Measurements from ENCODE around the gene HPCA.

HPCA gene

DNA sequence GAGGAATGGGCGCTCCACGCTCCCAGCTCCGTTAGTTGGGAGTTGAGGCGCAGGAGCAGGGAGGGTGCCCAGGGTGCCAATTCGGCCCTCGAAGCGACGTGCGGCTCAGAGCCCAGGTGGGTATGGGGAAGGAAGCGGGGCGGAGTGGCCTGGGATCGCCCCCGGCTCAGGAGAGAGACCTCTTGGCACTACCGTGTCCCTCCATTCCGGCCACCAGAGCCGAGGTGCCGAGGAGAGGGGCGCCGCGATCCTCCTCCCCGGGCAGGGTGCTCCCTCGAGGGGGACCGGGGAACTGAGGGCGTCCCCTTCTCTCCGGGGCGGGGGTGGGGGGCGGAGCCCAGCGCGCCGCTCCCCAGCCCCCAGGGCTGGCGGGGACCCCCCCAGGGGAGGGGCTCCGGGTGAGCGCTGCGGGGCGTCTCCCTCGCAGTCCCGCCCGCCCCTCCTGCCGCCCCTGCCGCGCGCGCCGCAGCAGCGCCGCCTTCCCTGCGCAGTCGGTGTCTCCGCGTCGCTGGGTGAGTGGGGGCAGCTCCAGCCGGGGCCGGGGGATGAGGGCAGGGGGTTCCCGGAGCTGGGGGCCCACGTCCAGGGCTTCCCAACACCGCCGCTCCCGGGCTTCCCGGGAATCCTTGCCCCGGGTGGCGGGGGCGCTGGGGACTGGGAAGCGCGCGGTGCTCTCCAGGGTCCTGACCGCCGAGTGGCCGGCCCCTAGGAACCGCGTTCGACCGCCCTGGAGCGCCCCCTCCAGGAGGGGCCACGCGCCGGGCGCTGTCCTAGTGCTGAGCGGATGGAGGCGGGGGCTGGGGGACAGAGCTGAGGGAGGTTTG lies at the start of gene HPCA:
TSS of gene HPCA (plus strand) at position 488 of the 824 bp plus-strand sequence. CDS start 2,408 bp downstream, outside the sequence.
- in situ Hi-C loops (cut with HindIII; ENCODE audit: low pct_unique_long_range_greater_than_20kb, low sequenced_read_pairs), result no loop called here
- TF ChIP-seq JUND (IDR thresholded peaks at IDR 0.05; ENCODE audit: low read depth), result no peak
- DNase-seq (ENCODE audit: low read depth in 1 of 2, low spot score in 1 of 2), result peak in 1 of 2 experiments; percentile 74

DNA sequence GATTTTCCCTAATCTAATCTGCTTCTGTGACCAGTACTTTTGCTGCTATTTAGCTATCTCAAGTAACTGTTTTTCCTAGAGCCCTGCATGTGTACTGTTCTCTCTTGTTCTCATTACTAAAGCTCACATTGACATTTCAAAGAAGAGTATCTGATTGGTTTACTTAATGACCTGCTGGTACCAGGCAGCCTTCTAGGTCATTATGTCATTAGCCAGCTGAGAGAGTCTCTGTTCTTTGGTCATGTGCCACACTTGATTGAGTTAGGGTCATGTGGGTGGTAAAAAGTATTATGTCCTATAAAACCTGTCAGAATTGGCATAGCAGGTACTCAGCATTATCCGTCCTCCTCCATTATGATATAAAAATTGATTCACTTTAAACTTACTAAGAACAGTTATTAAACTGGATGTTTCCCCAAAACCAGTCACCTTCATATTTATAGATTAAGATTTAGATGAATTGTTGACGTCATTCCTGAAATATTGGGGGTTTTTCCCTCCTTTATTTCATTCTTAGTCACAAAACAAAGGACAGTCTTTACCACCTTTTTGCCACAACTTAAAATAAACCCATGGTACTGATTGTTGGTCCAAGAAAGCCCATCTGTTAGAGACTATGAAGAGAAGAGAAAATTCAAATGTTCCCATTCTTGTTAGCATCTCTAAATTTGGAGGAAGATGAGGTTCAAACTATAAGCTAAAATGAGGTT lies 37.8 kb upstream of the HPCA start:
- DNase-seq (ENCODE audit: low read depth in 1 of 2, low spot score in 1 of 2), result no peak
- TF ChIP-seq JUND (IDR thresholded peaks at IDR 0.05; ENCODE audit: low read depth), result no peak
- in situ Hi-C loops (cut with HindIII; ENCODE audit: low pct_unique_long_range_greater_than_20kb, low sequenced_read_pairs), result no loop called here

DNA sequence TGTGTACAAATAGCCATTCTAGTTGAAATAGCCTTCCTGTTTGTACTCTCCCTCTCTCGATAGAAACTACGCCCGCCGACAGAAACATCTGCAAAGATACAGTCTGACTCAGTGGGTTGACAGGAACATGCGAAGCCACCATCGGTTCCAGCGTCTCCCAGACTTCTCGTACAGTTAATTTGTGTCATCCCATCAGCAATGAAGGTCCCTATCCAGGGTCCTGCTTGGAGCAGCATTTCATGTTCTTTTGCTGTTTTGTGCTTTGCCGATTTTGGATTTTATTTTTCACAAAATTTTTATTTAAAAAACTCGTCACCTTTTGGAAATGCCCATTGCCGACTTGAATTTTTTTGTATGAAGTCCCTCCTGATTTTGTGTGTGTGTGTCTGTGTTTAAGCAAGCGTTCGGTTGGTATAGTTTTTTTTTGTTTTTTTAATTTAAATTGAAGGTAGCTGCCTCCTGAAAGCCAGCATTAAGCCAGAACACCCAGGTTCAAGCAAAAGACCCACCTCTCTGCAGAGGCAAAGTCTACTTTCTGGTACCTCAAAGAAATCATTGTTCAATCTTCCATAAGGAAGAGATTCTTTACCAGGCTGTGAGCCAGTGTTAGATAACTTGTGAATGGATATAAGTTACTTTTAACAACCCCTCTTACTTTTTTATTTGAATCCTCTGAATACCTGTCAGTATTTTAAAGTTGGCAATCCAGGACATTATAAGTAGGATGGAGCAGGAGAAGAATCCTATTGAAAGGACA lies 30.3 kb upstream of the HPCA start:
- DNase-seq (ENCODE audit: low read depth in 1 of 2, low spot score in 1 of 2), result no peak
- in situ Hi-C loops (cut with HindIII; ENCODE audit: low pct_unique_long_range_greater_than_20kb, low sequenced_read_pairs), result no loop called here
- TF ChIP-seq JUND (IDR thresholded peaks at IDR 0.05; ENCODE audit: low read depth), result no peak

- DNase-seq (ENCODE audit: low read depth in 1 of 2, low spot score in 1 of 2), result no peak
- no peak for TF ChIP-seq JUND (IDR thresholded peaks at IDR 0.05; ENCODE audit: low read depth)
- in situ Hi-C loops (cut with HindIII; ENCODE audit: low pct_unique_long_range_greater_than_20kb, low sequenced_read_pairs), result no loop called here
These were observed 28.2 kb upstream of the HPCA start for GRCh38 chr1:32858136-32858535.

DNA sequence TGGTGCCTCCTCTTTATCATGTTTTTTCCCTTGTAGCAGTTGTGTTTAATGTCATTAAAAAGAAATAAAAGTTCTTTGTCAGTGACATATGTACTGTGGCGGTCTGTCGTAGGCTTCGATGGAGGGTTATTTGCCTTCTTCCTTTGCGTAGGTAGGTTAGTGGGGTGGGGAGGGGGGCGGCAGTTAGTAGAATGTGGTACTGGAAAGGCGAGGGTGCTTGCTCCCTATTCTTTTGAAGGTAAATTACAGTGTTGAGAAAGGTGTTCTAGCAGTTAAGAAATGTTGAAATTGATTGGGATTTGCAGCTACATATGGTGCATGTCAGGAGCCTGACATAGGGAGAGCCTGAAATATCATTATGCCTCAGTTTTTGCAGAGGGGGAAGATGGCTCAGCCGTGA lies 27.5 kb upstream of the HPCA start:
- in situ Hi-C loops (cut with HindIII; ENCODE audit: low pct_unique_long_range_greater_than_20kb, low sequenced_read_pairs), result no loop called here
- no peak for DNase-seq (ENCODE audit: low read depth in 1 of 2, low spot score in 1 of 2)
- no peak for TF ChIP-seq JUND (IDR thresholded peaks at IDR 0.05; ENCODE audit: low read depth)

DNA sequence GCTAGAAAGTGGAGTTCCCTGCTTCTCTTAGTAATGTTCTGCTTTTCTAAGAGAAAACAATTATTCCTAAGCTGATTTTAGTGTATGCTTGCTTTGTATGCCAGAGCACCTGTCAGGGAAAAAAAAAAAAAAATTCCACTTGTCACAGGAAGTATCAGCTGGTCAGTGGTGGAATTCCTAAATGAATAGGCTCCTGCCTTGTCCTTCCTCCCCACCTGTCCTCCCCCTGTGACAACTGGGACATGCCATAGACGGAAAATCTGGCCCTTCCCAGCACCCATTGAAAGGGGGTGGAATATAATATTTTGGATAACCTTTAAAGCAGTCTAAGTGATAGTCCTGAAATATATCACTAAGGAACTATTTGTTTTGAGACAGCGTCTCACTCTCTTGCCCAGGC lies 26.4 kb upstream of the HPCA start:
- TF ChIP-seq JUND (IDR thresholded peaks at IDR 0.05; ENCODE audit: low read depth), result no peak
- DNase-seq (ENCODE audit: low read depth in 1 of 2, low spot score in 1 of 2), result no peak
- in situ Hi-C loops (cut with HindIII; ENCODE audit: low pct_unique_long_range_greater_than_20kb, low sequenced_read_pairs), result no loop called here

DNA sequence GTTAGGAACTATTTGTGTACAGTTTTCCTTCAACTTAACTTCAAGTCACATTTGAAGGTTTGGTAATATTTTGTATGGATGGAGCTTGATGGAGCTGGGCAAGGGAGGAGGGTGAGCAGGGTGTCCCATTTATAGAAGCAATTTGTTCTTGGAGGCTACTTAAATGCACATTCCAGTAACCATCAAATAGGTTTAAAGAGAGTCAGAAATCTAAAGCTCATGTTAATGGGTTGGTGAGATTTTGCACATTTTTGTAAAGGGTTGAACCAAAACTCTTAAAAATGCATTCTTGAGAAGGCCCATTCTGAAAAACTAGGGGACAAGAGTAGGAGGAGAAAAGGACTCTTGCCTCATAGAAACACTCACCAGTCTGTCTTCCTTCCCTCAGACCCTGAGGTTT lies 25.7 kb upstream of the HPCA start:
- in situ Hi-C loops (cut with HindIII; ENCODE audit: low pct_unique_long_range_greater_than_20kb, low sequenced_read_pairs), result no loop called here
- TF ChIP-seq JUND (IDR thresholded peaks at IDR 0.05; ENCODE audit: low read depth), result no peak

GRCh38 chr1:32861904-32862695 lies 24.2 kb upstream of the HPCA start:
- in situ Hi-C loops (cut with HindIII; ENCODE audit: low pct_unique_long_range_greater_than_20kb, low sequenced_read_pairs), result no loop called here
- DNase-seq (ENCODE audit: low read depth in 1 of 2, low spot score in 1 of 2), result no peak
- no peak for TF ChIP-seq JUND (IDR thresholded peaks at IDR 0.05; ENCODE audit: low read depth)

More for the DNA sequence above, 25.7 kb upstream of the HPCA start:
- DNase-seq (ENCODE audit: low read depth in 1 of 2, low spot score in 1 of 2), result no peak

DNA sequence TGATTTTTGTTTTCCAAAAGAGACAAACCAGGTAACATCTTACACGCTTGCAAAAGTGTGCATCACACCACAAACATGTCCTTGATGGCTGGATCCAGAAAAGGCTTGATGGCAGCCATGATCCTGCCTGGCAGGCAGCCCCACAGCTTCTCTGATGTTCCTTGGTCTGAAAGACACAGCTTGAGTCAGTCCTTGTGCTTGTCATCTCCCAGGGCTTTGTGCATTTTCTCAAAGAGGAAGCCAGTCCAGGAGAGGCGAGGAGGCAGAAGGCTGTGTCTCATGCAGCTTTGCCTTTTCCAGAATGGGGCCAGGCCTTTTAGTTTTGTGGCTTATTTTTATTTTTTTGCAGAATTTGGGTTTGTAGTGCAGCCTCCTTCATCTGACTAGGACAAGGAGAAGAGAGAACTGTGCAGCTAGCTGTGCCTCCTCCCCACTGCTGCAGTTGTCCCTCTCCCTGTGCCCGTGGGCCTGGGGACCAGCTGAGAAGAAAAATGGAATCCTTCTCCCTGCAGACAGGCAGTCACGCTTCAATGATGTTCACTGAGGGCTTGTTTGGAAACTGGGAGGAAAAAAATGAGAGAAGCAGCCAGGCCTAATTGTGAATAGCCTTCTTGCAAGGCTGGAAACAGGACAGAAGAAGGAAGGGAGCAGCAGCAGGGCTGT lies 22.9 kb upstream of the HPCA start:
- DNase-seq (ENCODE audit: low read depth in 1 of 2, low spot score in 1 of 2), result no peak
- in situ Hi-C loops (cut with HindIII; ENCODE audit: low pct_unique_long_range_greater_than_20kb, low sequenced_read_pairs), result no loop called here
- no peak for TF ChIP-seq JUND (IDR thresholded peaks at IDR 0.05; ENCODE audit: low read depth)

DNA sequence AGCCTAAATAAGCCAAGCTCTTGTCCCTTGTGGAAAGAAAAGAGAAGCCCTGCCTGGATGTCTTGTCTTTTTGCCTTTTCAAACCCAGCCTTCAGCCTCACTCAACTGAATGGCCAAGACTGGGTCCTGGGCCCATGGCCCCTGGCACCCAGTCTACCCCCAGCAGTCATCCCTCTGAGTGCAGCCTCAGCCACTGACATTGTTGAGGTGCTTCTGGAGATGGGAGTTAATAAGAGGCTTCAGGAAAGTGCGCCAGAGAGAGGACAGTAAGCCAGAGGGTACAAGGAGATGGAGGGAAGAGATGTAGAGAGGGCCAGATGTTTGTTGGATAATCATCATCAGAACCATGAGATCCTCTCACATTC lies 22.4 kb upstream of the HPCA start:
- no peak for TF ChIP-seq JUND (IDR thresholded peaks at IDR 0.05; ENCODE audit: low read depth)
- in situ Hi-C loops (cut with HindIII; ENCODE audit: low pct_unique_long_range_greater_than_20kb, low sequenced_read_pairs), result no loop called here

GRCh38 chr1:32864375-32865019 lies 21.8 kb upstream of the HPCA start:
- no peak for TF ChIP-seq JUND (IDR thresholded peaks at IDR 0.05; ENCODE audit: low read depth)
- DNase-seq (ENCODE audit: low read depth in 1 of 2, low spot score in 1 of 2), result no peak
- in situ Hi-C loops (cut with HindIII; ENCODE audit: low pct_unique_long_range_greater_than_20kb, low sequenced_read_pairs), result no loop called here

More for the DNA sequence above, 22.4 kb upstream of the HPCA start:
- no peak for DNase-seq (ENCODE audit: low read depth in 1 of 2, low spot score in 1 of 2)
